Osteocyte (in vitro differentiated cells): ENCODE results near the gene SGO2. TPM values are rescaled to one million over a fixed set of nuclear protein-coding genes. Genes with fewer than 3 reads are reported as not detected.

Experiments
- DNase-seq: peaks from one replicate; pipeline ENCODE4 v3.0.0; 2021; ENCODE audit warnings: mixed read lengths; ENCODE audit not compliant: unreplicated experiment; ENCODE audit errors: extremely low spot score
- H3K27ac Mint-ChIP-seq: one replicate; pipeline ENCODE4 v1.8.0; 2021; ENCODE audit warnings: mild to moderate bottlenecking, mixed read lengths; ENCODE audit not compliant: unreplicated experiment
- H3K27me3 Mint-ChIP-seq: one replicate; pipeline ENCODE4 v1.8.0; 2021; ENCODE audit warnings: mixed read lengths; ENCODE audit not compliant: unreplicated experiment
- H3K36me3 Mint-ChIP-seq: one replicate; pipeline ENCODE4 v1.8.0; 2021; ENCODE audit warnings: mixed read lengths; ENCODE audit not compliant: unreplicated experiment
- H3K4me1 Mint-ChIP-seq: one replicate; pipeline ENCODE4 v1.8.0; 2021; ENCODE audit warnings: mixed read lengths; ENCODE audit not compliant: unreplicated experiment
- H3K4me3 Mint-ChIP-seq: one replicate; pipeline ENCODE4 v1.8.0; 2021; ENCODE audit warnings: mild to moderate bottlenecking, moderate library complexity, mixed read lengths; ENCODE audit not compliant: unreplicated experiment
- H3K9me3 Mint-ChIP-seq: one replicate; pipeline ENCODE4 v1.8.0; 2021; ENCODE audit warnings: mixed read lengths; ENCODE audit not compliant: unreplicated experiment
- total RNA-seq: library from RNA; stranded (reverse); gene quantifications from 2 replicates; pipeline ENCODE4 v1.2.1, GENCODE V29; 2021
- TF ChIP-seq, protein P1 (sequence below): fragments of 200-600 bp; sonication (generic); IDR thresholded peaks from 2 replicates; pipeline ENCODE4 v1.5.0; 2021; ENCODE audit warnings: antibody characterized with exemption, mild to moderate bottlenecking, moderate library complexity

Gene SGO2
- total RNA-seq, 1 donor from 2014 or later: 5.2 TPM

DNA sequence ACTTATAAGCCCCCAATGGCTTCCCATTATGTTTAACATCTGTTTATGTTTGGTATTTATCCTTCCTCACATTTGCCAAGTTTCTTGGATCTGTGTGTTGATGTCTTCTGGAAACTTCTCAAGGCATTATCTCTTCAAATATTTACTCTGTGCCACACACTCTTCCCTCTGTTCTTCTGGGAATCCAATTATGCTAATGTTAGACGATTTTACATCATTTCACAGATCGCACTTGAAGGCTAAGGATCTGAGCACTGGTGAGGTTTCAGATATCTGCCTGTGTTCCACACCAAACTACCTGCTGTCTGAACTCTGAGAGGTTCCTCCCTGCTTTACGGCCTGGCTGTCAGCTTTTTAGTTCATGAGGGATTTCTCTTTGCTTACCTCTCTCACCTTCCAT, 69.9 kb downstream of the SGO2 start:
- H3K27ac Mint-ChIP-seq: no peak overlapping the region

DNA sequence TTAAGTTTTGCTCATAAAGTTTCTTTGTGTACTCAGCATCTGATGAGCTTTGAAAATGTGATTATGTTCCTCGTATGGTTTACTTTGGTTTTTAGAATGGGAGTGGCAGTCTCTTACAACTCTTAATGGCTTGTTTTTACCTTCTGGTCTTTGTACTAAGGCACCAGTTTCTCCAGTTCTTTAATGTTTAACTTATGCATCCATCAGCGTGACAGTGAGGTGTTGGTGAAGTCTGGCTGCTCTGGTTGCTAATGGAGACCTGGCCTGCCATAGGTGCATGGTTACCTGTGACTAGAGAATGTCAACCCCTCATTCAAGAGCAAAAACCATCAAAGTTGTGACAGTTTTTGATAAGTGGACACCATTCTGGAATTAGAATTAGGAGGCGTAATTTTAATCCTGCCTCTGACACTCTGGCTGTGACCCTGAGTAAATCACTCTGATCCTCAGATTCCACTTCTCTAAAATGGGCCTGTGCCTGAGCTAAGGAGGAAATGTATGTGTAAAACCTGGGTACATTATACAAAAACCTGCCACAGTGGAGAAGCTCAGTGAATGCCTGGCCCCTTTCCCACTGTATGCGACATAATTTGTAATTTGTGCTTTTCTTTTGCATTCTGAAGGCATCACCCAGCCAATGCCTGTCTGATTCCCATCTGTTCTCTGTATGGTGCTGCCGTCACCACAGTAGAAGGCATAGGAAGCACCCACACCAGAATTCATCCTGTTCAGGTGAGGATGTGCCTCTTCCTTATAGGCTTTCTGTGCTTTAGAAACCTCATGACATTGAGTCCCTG, 71.0 kb downstream of the SGO2 start:
- no peaks in the 10 kb centered on the region for H3K27me3 Mint-ChIP-seq
- no peaks in the 10 kb centered on the region for H3K4me1 Mint-ChIP-seq
- no peak for DNase-seq
- no peak overlapping the region for H3K4me3 Mint-ChIP-seq
- H3K36me3 Mint-ChIP-seq: no peaks in the 10 kb centered on the region
- no peak overlapping the region for H3K27ac Mint-ChIP-seq
- no peaks in the 10 kb centered on the region for H3K9me3 Mint-ChIP-seq
- TF ChIP-seq, protein P1, sequence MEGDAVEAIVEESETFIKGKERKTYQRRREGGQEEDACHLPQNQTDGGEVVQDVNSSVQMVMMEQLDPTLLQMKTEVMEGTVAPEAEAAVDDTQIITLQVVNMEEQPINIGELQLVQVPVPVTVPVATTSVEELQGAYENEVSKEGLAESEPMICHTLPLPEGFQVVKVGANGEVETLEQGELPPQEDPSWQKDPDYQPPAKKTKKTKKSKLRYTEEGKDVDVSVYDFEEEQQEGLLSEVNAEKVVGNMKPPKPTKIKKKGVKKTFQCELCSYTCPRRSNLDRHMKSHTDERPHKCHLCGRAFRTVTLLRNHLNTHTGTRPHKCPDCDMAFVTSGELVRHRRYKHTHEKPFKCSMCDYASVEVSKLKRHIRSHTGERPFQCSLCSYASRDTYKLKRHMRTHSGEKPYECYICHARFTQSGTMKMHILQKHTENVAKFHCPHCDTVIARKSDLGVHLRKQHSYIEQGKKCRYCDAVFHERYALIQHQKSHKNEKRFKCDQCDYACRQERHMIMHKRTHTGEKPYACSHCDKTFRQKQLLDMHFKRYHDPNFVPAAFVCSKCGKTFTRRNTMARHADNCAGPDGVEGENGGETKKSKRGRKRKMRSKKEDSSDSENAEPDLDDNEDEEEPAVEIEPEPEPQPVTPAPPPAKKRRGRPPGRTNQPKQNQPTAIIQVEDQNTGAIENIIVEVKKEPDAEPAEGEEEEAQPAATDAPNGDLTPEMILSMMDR: no peak

More for the DNA sequence above, 69.9 kb downstream of the SGO2 start:
- Mint-ChIP-seq H3K27me3 (no peaks in the 10 kb centered on the region), H3K9me3 (no peaks in the 10 kb centered on the region), H3K4me3 (no peak overlapping the region), H3K36me3 (no peaks in the 10 kb centered on the region), H3K4me1 (no peaks in the 10 kb centered on the region)
- TF ChIP-seq, protein P1: no peak
- no peak for DNase-seq

DNA sequence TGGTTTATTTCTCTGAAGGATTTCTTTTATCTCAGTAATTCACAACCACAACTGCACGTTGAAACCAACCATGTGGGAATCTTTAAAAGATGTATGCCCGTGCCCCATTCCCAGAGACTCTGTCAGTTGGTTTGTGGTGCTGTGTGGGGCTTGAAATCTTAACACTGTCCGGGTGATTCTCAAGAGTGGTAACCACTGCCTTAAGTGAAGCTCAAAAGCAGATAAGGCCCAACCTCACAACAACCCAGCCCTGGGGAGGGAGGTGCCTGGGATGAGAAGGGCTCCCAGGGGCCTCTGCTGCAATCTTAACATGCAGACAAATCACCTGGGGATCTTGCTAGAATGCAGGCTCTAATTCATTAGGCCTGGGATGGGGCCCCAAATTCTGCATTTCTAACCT, 73.2 kb downstream of the SGO2 start:
- TF ChIP-seq, protein P1: no peak
- no peak for DNase-seq
- Mint-ChIP-seq H3K27me3 (no peaks in the 10 kb centered on the region), H3K4me3 (no peak overlapping the region), H3K4me1 (peaks cover 2% of the 10 kb centered on the region), H3K9me3 (no peaks in the 10 kb centered on the region), H3K27ac (no peak overlapping the region), H3K36me3 (no peaks in the 10 kb centered on the region)

DNA sequence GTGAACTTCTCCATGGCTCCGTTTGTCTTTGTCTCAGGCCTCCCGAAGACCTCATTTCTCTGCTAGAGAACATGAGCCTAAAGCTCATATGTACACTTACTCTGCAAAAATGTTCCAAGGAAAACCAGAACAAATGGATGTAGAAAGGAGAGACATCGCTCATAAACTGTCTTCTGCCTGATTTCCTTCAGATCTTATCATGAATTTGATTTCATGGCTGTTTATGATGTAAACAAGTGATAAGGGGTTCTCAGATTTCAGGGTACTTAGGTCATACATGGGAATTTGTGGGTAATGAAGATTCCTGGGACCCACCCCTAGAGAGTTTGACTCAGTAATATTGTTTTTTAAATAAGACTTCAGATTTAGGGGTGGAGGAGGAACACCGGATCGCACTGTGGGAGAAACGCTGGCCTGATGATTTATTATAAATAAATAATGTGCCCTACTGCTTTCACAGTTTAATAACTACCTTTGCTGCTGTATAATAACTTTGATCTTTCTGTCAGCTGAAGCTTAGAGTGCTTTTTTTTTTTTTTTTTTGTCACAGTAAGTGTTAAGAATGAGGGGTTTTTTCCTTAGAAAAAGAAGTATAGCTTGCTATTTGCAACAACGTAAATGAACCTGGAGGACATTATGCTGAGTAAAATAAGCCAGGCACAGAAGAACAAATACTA, 74.7 kb downstream of the SGO2 start:
- Mint-ChIP-seq H3K4me1 (peaks cover 5% of the 10 kb centered on the region), H3K27ac (no peak overlapping the region), H3K4me3 (no peak overlapping the region), H3K36me3 (no peaks in the 10 kb centered on the region), H3K9me3 (no peaks in the 10 kb centered on the region), H3K27me3 (no peaks in the 10 kb centered on the region)
- DNase-seq: no peak
- TF ChIP-seq, protein P1: no peak

DNA sequence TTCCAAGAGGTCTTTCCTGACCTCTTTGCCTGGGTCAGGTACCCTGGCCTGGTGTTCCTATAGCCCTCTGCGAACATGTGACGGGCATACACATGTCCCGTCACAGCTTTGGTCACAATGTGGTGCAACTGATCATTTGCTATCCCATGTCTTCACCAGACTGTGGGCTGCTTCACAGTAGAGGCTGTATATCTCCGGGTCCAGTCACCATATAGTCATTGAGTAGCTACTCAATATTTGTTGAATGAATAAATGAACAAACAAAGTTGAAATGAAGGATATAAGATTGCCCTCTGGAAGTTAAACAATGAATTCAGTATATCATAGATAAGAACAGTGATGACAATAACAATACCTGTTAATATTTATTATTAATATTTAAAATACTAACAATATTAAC, 76.6 kb downstream of the SGO2 start:
- H3K4me3 Mint-ChIP-seq: no peak overlapping the region
- DNase-seq: no peak
- TF ChIP-seq, protein P1: no peak
- H3K36me3 Mint-ChIP-seq: peaks cover 2% of the 10 kb centered on the region
- peaks cover 6% of the 10 kb centered on the region for H3K4me1 Mint-ChIP-seq
- no peaks in the 10 kb centered on the region for H3K27me3 Mint-ChIP-seq
- H3K27ac Mint-ChIP-seq: no peak overlapping the region
- peaks cover 9% of the 10 kb centered on the region for H3K9me3 Mint-ChIP-seq
